NCI-H128 (cell line): ENCODE results near the gene TMEM60.
"Not testable (repeated sequence)": the region's sequence is repeated elsewhere in the genome, so short reads cannot be mapped to it uniquely, and the experiment has no call there.

Experiments used
- DNase-seq: peaks from one replicate; lab custom pipeline; 2025; ENCODE audit not compliant: unreplicated experiment; lab: John Stamatoyannopoulos, UW

The TMEM60 gene

GRCh38 chr7:77798394-77799077 lies at the start of gene TMEM60, which contains the start of gene PHTF2:
Gene TMEM60, minus strand, starts transcription at chr7:77798434. Its CDS starts 4,061 bp downstream, at chr7:77794373.
Gene PHTF2, plus strand, starts transcription at chr7:77798773.
- peak; percentile 97 for DNase-seq

- no peak for DNase-seq
Observed at GRCh38 chr7:77846317-77847092, 48.3 kb upstream of the TMEM60 start.

GRCh38 chr7:77843194-77843593 lies 45.0 kb upstream of the TMEM60 start:
- no peak for DNase-seq

- DNase-seq: no peak
Observed at GRCh38 chr7:77839919-77840318, 41.7 kb upstream of the TMEM60 start.

GRCh38 chr7:77838929-77839491 lies 40.8 kb upstream of the TMEM60 start:
- DNase-seq: no peak

- DNase-seq: no peak
Observed at GRCh38 chr7:77837966-77838365, 39.7 kb upstream of the TMEM60 start.

GRCh38 chr7:77837275-77837674 lies 39.0 kb upstream of the TMEM60 start:
- DNase-seq: no peak

GRCh38 chr7:77836425-77836824 lies 38.2 kb upstream of the TMEM60 start:
- DNase-seq: not testable (repeated sequence)

- DNase-seq: no peak
Observed at GRCh38 chr7:77833136-77833535, 34.9 kb upstream of the TMEM60 start.

GRCh38 chr7:77831953-77832352 lies 33.7 kb upstream of the TMEM60 start:
- no peak for DNase-seq

GRCh38 chr7:77831481-77831880 lies 33.2 kb upstream of the TMEM60 start:
- DNase-seq: no peak

- no peak for DNase-seq
Observed at GRCh38 chr7:77830649-77831355, 32.6 kb upstream of the TMEM60 start.

GRCh38 chr7:77827999-77828398 lies 29.8 kb upstream of the TMEM60 start:
- no peak for DNase-seq

GRCh38 chr7:77826300-77826699 lies 28.1 kb upstream of the TMEM60 start:
- no peak for DNase-seq

GRCh38 chr7:77825131-77825530 lies 26.9 kb upstream of the TMEM60 start:
- no peak for DNase-seq

- no peak for DNase-seq
Observed at GRCh38 chr7:77824636-77825035, 26.4 kb upstream of the TMEM60 start.

GRCh38 chr7:77823787-77824186 lies 25.6 kb upstream of the TMEM60 start:
- no peak for DNase-seq

- DNase-seq: no peak
Observed at GRCh38 chr7:77822269-77822668, 24.0 kb upstream of the TMEM60 start.

GRCh38 chr7:77820967-77821366 lies 22.7 kb upstream of the TMEM60 start:
- DNase-seq: no peak

- no peak for DNase-seq
Observed at GRCh38 chr7:77819021-77819420, 20.8 kb upstream of the TMEM60 start.

GRCh38 chr7:77813180-77813579 lies 14.9 kb upstream of the TMEM60 start:
- DNase-seq: no peak
